ENCODE data around the gene ZSWIM7.

The ZSWIM7 gene

DNA sequence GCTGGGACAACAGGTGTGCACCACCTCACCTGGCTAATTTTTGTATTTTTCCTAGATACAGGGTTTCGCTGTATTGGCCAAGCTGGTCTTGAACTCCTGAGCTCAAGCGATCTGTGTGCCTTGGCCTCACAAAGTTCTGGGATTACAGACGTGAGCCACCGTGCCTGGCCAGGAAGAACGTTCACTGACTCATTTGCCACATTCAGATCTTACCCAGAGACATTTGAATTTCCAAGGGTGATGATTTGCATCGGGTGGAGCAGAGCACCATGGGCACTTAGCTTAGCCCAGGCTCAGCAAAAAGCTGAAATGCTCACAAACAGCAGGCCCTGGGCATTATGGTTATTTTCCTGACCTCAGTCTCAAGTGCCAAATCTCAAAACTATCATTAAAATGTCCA is 69.1 kb downstream of the ZSWIM7 start:
- Histone ChIP-seq H3K9me3 (ENCODE audit: control insufficient read depth in 2 of 2, low read length in 2 of 2) (no peaks in the 10 kb centered on the region), H3K36me3 (ENCODE audit: control insufficient read depth in 2 of 2, insufficient read depth in 2 of 2, low read length in 2 of 2) (no peaks in the 10 kb centered on the region), H3K27ac (ENCODE audit: low read length) (no peak overlapping the region), H3K27me3 (ENCODE audit: control insufficient read depth in 1 of 2, insufficient read depth in 2 of 2, low read length in 2 of 2) (no peaks in the 10 kb centered on the region), H3K9ac (ENCODE audit: low read length in 2 of 2) (no peak overlapping the region), H3K4me3 (ENCODE audit: low read length in 2 of 2) (no peak overlapping the region), H3K4me1 (ENCODE audit: control insufficient read depth, insufficient read depth, low read length) (peaks cover 9% of the 10 kb centered on the region)

GRCh38 chr17:15929941-15930340 is 69.6 kb downstream of the ZSWIM7 start:
- Histone ChIP-seq H3K4me3 (ENCODE audit: low read length in 2 of 2) (no peak overlapping the region), H3K4me1 (ENCODE audit: control insufficient read depth, insufficient read depth, low read length) (peaks cover 9% of the 10 kb centered on the region), H3K9me3 (ENCODE audit: control insufficient read depth in 2 of 2, low read length in 2 of 2) (no peaks in the 10 kb centered on the region), H3K27ac (ENCODE audit: low read length) (no peak overlapping the region), H3K36me3 (ENCODE audit: control insufficient read depth in 2 of 2, insufficient read depth in 2 of 2, low read length in 2 of 2) (no peaks in the 10 kb centered on the region), H3K27me3 (ENCODE audit: control insufficient read depth in 1 of 2, insufficient read depth in 2 of 2, low read length in 2 of 2) (no peaks in the 10 kb centered on the region), H3K9ac (ENCODE audit: low read length in 2 of 2) (no peak overlapping the region)

- Histone ChIP-seq H3K36me3 (ENCODE audit: control insufficient read depth in 2 of 2, insufficient read depth in 2 of 2, low read length in 2 of 2) (no peaks in the 10 kb centered on the region), H3K4me3 (ENCODE audit: low read length in 2 of 2) (no peak overlapping the region), H3K27me3 (ENCODE audit: control insufficient read depth in 1 of 2, insufficient read depth in 2 of 2, low read length in 2 of 2) (no peaks in the 10 kb centered on the region), H3K9ac (ENCODE audit: low read length in 2 of 2) (no peak overlapping the region), H3K27ac (ENCODE audit: low read length) (no peak overlapping the region), H3K4me1 (ENCODE audit: control insufficient read depth, insufficient read depth, low read length) (peaks cover 9% of the 10 kb centered on the region), H3K9me3 (ENCODE audit: control insufficient read depth in 2 of 2, low read length in 2 of 2) (no peaks in the 10 kb centered on the region)
These were observed 71.2 kb downstream of the ZSWIM7 start for GRCh38 chr17:15928286-15928785.
